Neural cell (in vitro differentiated cells): ENCODE data around the gene HSPA4L. TPM values are rescaled to one million over a fixed set of nuclear protein-coding genes. Genes with fewer than 3 reads are reported as not detected.

Experiments
- H2AFZ ChIP-seq: fragments of 200-600, 300-800 bp; sonication (generic), shearing (Covaris generic); 2 replicates; pipeline ENCODE4 v1.6.0; 2014; ENCODE audit warnings: low read depth, mild to moderate bottlenecking, antibody characterized with exemption, low read length, moderate library complexity
- H3F3A ChIP-seq: fragments of 200-600 bp; shearing (Covaris generic); 2 replicates; pipeline ENCODE4 v1.6.1; 2016; ENCODE audit warnings: mild to moderate bottlenecking, moderate library complexity, mixed read lengths, antibody characterized with exemption, low read length; ENCODE audit not compliant: insufficient read depth, poor library complexity, severe bottlenecking
- H3K27ac ChIP-seq: fragments of 200-600, 300-800 bp; sonication (generic), shearing (Covaris generic); 2 replicates; pipeline ENCODE4 v1.5.1; 2014; ENCODE audit warnings: mild to moderate bottlenecking, low read length, moderate library complexity
- H3K27me3 ChIP-seq: fragments of 300-800, 200-600 bp; sonication (generic), shearing (Covaris generic); 2 replicates; pipeline ENCODE4 v1.6.0; 2014; ENCODE audit warnings: mild to moderate bottlenecking, low read depth, low read length, moderate library complexity; ENCODE audit not compliant: insufficient read depth
- H3K36me3 ChIP-seq: fragments of 300-800, 200-600 bp; sonication (generic), shearing (Covaris generic); 2 replicates; pipeline ENCODE4 v1.5.1; 2014; ENCODE audit warnings: mild to moderate bottlenecking, antibody characterized with exemption, low read length, moderate library complexity; ENCODE audit not compliant: insufficient read depth
- H3K4me2 ChIP-seq: fragments of 300-800, 200-600 bp; sonication (generic), shearing (Covaris generic); 2 replicates; pipeline ENCODE4 v1.6.0; 2014; ENCODE audit warnings: mild to moderate bottlenecking, low read length
- H3K4me3 ChIP-seq: fragments of 300-800, 200-600 bp; sonication (generic), shearing (Covaris generic); 2 replicates; pipeline ENCODE4 v1.5.1; 2014; ENCODE audit warnings: mild to moderate bottlenecking, low read length, moderate library complexity
- H3K79me2 ChIP-seq: fragments of 200-600 bp; shearing (Covaris generic); replicated peaks from 2 replicates; pipeline ENCODE4 v1.6.0; 2014; ENCODE audit warnings: mild to moderate bottlenecking, low read length, moderate library complexity; ENCODE audit not compliant: insufficient read depth
- H3K9ac ChIP-seq: fragments of 300-800, 200-600 bp; sonication (generic), shearing (Covaris generic); 2 replicates; pipeline ENCODE4 v1.6.1; 2016; ENCODE audit warnings: mild to moderate bottlenecking, low read length, mixed read lengths
- H3K9me2 ChIP-seq: fragments of 200-600 bp; shearing (Covaris generic); 2 replicates; pipeline ENCODE4 v1.6.1; 2016; ENCODE audit warnings: mild to moderate bottlenecking, low read length, mixed read lengths; ENCODE audit not compliant: insufficient read depth
- H3K9me3 ChIP-seq: fragments of 200-600, 300-800 bp; sonication (generic), shearing (Covaris generic); 2 replicates; pipeline ENCODE4 v1.6.1; 2016; ENCODE audit warnings: mild to moderate bottlenecking, mixed run types, low read length, moderate library complexity, mixed read lengths
- H4K20me1 ChIP-seq: fragments of 200-600 bp; shearing (Covaris generic); 2 replicates; pipeline ENCODE4 v1.6.1; 2016; ENCODE audit warnings: mild to moderate bottlenecking, mixed run types; ENCODE audit not compliant: insufficient read depth
- EP300 ChIP-seq: fragments of 450-650 bp; conservative IDR thresholded peaks from 2 replicates; pipeline ENCODE4 v1.6.1; 2014; ENCODE audit warnings: antibody characterized with exemption, mild to moderate bottlenecking, moderate library complexity; ENCODE audit not compliant: poor library complexity, severe bottlenecking
- EZH2 ChIP-seq: fragments of 200-600, 300-800 bp; shearing (Covaris generic), sonication (generic); IDR thresholded peaks from 2 replicates; pipeline ENCODE4 v1.6.1; 2014; ENCODE audit warnings: antibody characterized with exemption, low read length, borderline replicate concordance, mild to moderate bottlenecking; ENCODE audit not compliant: insufficient read depth, poor library complexity, severe bottlenecking
- MXI1 ChIP-seq: fragments of 450-650 bp; conservative IDR thresholded peaks from 2 replicates; pipeline ENCODE4 v1.6.1; 2014; ENCODE audit warnings: antibody characterized with exemption, mild to moderate bottlenecking; ENCODE audit not compliant: poor library complexity, severe bottlenecking
- POLR2AphosphoS5 ChIP-seq: IDR thresholded peaks from 2 replicates; pipeline ENCODE4 v1.6.1; 2012
- RAD21 ChIP-seq: fragments of 450-650 bp; conservative IDR thresholded peaks from 2 replicates; pipeline ENCODE4 v1.6.1; 2014; ENCODE audit warnings: antibody characterized with exemption, mild to moderate bottlenecking, moderate library complexity
- SMC3 ChIP-seq: fragments of 450-650 bp; conservative IDR thresholded peaks from 2 replicates; pipeline ENCODE4 v1.6.1; 2014; ENCODE audit warnings: antibody characterized with exemption, mild to moderate bottlenecking, moderate library complexity; ENCODE audit not compliant: poor library complexity
- TAF1 ChIP-seq: IDR thresholded peaks from 2 replicates; pipeline ENCODE4 v1.6.1; 2012; ENCODE audit warnings: low read depth
- polyA plus RNA-seq: library from polyadenylated mRNA; depleted of rRNA; stranded (reverse); fragments of >200 nt; gene quantifications from 2 replicates; pipeline ENCODE4 v1.2.3, GENCODE V29; 2014
- TF ChIP-seq, protein P1 (sequence below): IDR thresholded peaks from 2 replicates; pipeline ENCODE4 v1.6.1; 2012; ENCODE audit warnings: borderline replicate concordance
- TF ChIP-seq, protein P2 (sequence below): fragments of 450-650 bp; IDR thresholded peaks from 2 replicates; pipeline ENCODE4 v1.5.1; 2014; ENCODE audit warnings: antibody characterized with exemption, mild to moderate bottlenecking, moderate library complexity; ENCODE audit not compliant: poor library complexity, severe bottlenecking

HSPA4L gene
- polyA plus RNA-seq, 1 donor from 2014 or later = 12.5 TPM

DNA sequence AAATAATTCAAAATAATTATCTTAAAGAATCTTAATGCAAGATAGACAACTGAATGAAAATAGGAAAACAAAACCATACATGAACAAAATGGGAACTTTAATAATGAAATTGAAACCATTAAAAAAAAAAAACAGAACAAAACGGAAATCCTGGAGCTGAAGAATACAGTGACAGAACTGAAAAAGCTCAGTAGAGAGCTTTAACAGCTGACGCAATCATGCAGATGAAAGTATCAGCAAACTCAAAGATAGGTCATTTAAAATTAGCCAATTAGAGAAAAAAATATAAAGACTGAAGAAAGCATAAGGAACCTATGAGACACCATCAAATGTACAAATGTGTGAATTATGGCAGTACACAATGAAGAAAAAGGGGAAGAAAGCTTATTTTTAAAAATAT is 33.2 kb upstream of the HSPA4L start:
- H3K27me3 ChIP-seq = no peaks in the 10 kb centered on the region
- no peak for TF ChIP-seq RAD21
- TF ChIP-seq TAF1 = no peak
- no peak for TF ChIP-seq EP300
- no peak for TF ChIP-seq MXI1
- TF ChIP-seq EZH2 = no peak
- TF ChIP-seq, protein P1, sequence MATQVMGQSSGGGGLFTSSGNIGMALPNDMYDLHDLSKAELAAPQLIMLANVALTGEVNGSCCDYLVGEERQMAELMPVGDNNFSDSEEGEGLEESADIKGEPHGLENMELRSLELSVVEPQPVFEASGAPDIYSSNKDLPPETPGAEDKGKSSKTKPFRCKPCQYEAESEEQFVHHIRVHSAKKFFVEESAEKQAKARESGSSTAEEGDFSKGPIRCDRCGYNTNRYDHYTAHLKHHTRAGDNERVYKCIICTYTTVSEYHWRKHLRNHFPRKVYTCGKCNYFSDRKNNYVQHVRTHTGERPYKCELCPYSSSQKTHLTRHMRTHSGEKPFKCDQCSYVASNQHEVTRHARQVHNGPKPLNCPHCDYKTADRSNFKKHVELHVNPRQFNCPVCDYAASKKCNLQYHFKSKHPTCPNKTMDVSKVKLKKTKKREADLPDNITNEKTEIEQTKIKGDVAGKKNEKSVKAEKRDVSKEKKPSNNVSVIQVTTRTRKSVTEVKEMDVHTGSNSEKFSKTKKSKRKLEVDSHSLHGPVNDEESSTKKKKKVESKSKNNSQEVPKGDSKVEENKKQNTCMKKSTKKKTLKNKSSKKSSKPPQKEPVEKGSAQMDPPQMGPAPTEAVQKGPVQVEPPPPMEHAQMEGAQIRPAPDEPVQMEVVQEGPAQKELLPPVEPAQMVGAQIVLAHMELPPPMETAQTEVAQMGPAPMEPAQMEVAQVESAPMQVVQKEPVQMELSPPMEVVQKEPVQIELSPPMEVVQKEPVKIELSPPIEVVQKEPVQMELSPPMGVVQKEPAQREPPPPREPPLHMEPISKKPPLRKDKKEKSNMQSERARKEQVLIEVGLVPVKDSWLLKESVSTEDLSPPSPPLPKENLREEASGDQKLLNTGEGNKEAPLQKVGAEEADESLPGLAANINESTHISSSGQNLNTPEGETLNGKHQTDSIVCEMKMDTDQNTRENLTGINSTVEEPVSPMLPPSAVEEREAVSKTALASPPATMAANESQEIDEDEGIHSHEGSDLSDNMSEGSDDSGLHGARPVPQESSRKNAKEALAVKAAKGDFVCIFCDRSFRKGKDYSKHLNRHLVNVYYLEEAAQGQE = no peak
- TF ChIP-seq SMC3 = no peak
- TF ChIP-seq, protein P2, sequence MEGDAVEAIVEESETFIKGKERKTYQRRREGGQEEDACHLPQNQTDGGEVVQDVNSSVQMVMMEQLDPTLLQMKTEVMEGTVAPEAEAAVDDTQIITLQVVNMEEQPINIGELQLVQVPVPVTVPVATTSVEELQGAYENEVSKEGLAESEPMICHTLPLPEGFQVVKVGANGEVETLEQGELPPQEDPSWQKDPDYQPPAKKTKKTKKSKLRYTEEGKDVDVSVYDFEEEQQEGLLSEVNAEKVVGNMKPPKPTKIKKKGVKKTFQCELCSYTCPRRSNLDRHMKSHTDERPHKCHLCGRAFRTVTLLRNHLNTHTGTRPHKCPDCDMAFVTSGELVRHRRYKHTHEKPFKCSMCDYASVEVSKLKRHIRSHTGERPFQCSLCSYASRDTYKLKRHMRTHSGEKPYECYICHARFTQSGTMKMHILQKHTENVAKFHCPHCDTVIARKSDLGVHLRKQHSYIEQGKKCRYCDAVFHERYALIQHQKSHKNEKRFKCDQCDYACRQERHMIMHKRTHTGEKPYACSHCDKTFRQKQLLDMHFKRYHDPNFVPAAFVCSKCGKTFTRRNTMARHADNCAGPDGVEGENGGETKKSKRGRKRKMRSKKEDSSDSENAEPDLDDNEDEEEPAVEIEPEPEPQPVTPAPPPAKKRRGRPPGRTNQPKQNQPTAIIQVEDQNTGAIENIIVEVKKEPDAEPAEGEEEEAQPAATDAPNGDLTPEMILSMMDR = no peak
- no peak for TF ChIP-seq POLR2AphosphoS5

DNA sequence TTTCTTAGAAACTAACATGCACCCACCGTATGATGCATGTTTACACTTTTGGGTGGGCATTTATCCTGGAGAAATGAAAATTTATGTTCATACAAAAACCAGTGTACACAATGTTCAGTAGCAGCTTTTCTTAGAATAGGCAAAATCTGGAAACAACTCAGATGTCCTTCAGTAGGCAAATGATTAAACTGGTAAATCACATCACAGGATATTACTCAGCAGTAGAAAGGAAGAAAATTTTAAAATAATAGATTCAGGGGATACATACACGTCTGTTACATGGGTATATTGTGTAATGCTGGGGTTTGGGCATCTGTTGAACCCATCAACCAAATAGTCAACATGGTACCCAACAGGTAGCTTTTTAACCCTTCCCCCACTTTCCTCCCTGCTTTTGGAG is 25.2 kb upstream of the HSPA4L start:
- H3F3A ChIP-seq = no peaks in the 10 kb centered on the region
- no peak overlapping the region for H3K4me3 ChIP-seq
- H3K27me3 ChIP-seq = no peaks in the 10 kb centered on the region

More for the DNA sequence above, 33.2 kb upstream of the HSPA4L start:
- H2AFZ ChIP-seq = no peak overlapping the region
- H3K4me2 ChIP-seq = no peak overlapping the region
- no peak overlapping the region for H3K9ac ChIP-seq
- H3K9me3 ChIP-seq = no peaks in the 10 kb centered on the region
- H4K20me1 ChIP-seq = no peaks in the 10 kb centered on the region
- H3F3A ChIP-seq = no peaks in the 10 kb centered on the region
- no peaks in the 10 kb centered on the region for H3K9me2 ChIP-seq
- H3K27ac ChIP-seq = no peak overlapping the region
- H3K79me2 ChIP-seq = no peaks in the 10 kb centered on the region
- no peaks in the 10 kb centered on the region for H3K36me3 ChIP-seq
- H3K4me3 ChIP-seq = no peak overlapping the region

DNA sequence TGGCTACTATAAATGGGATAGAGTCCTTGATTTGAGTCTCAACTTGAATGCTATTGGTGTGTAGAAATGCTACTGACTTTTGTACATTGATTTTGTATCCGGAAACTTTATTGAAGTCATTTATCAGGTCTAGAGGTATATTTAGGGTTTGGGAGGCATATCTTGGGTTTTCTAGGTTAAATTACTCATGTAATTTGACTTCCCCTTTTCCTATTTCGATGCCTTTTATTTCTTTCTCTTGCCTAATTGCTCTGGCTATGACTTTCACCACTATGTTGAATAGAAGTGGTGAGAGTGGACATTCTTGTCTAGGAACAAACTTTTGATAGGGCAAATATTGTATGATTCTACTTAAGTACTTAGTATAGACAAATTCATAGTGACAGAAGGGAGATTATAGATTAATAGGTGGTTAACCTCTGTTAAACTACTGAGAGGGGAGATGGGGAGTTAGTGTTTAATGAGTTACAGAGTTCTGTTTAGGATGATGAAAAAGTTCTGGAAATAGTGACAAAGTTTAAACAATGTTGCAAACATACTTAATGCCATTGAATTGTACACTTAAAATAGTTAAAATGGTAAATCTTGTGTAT is 22.8 kb upstream of the HSPA4L start:
- Histone ChIP-seq H3K9me3 (no peaks in the 10 kb centered on the region), H3K27ac (no peak overlapping the region), H3K9ac (no peak overlapping the region), H3K4me3 (no peak overlapping the region), H3K27me3 (no peaks in the 10 kb centered on the region), H3K9me2 (no peaks in the 10 kb centered on the region), H3K4me2 (no peak overlapping the region), H2AFZ (no peak overlapping the region), H3K79me2 (no peaks in the 10 kb centered on the region), H4K20me1 (no peaks in the 10 kb centered on the region), H3F3A (no peaks in the 10 kb centered on the region), H3K36me3 (no peaks in the 10 kb centered on the region)
- TF ChIP-seq, protein P1 = no peak
- TF ChIP-seq POLR2AphosphoS5 = no peak
- TF ChIP-seq MXI1 = no peak
- no peak for TF ChIP-seq RAD21

More for the DNA sequence above, 25.2 kb upstream of the HSPA4L start:
- H3K9me2 ChIP-seq = no peaks in the 10 kb centered on the region
- no peaks in the 10 kb centered on the region for H3K79me2 ChIP-seq
- no peak overlapping the region for H2AFZ ChIP-seq
- TF ChIP-seq POLR2AphosphoS5 = no peak
- H3K4me2 ChIP-seq = no peak overlapping the region
- H3K9ac ChIP-seq = no peak overlapping the region
- H3K27ac ChIP-seq = no peak overlapping the region
- H3K36me3 ChIP-seq = no peaks in the 10 kb centered on the region
- no peaks in the 10 kb centered on the region for H3K9me3 ChIP-seq
- no peaks in the 10 kb centered on the region for H4K20me1 ChIP-seq
